A549 treated with DMSO at 1 μM for 4 hours (cell line): Measurements from ENCODE around the gene AGTPBP1. TPM values are rescaled to one million over a fixed set of nuclear protein-coding genes. Genes with fewer than 3 reads are reported as not detected.

Experiments used
- total RNA-seq: library from RNA; stranded (reverse); fragments of 200-300 nt; extraction: Qiagen RNA extraction; gene quantifications from 5 replicates; pipeline ENCODE4 v1.2.3, GENCODE V29; 2022; ENCODE audit warnings: low read depth

AGTPBP1 gene, protein sequence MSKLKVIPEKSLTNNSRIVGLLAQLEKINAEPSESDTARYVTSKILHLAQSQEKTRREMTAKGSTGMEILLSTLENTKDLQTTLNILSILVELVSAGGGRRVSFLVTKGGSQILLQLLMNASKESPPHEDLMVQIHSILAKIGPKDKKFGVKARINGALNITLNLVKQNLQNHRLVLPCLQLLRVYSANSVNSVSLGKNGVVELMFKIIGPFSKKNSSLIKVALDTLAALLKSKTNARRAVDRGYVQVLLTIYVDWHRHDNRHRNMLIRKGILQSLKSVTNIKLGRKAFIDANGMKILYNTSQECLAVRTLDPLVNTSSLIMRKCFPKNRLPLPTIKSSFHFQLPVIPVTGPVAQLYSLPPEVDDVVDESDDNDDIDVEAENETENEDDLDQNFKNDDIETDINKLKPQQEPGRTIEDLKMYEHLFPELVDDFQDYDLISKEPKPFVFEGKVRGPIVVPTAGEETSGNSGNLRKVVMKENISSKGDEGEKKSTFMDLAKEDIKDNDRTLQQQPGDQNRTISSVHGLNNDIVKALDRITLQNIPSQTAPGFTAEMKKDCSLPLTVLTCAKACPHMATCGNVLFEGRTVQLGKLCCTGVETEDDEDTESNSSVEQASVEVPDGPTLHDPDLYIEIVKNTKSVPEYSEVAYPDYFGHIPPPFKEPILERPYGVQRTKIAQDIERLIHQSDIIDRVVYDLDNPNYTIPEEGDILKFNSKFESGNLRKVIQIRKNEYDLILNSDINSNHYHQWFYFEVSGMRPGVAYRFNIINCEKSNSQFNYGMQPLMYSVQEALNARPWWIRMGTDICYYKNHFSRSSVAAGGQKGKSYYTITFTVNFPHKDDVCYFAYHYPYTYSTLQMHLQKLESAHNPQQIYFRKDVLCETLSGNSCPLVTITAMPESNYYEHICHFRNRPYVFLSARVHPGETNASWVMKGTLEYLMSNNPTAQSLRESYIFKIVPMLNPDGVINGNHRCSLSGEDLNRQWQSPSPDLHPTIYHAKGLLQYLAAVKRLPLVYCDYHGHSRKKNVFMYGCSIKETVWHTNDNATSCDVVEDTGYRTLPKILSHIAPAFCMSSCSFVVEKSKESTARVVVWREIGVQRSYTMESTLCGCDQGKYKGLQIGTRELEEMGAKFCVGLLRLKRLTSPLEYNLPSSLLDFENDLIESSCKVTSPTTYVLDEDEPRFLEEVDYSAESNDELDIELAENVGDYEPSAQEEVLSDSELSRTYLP
- total RNA-seq, result 7.4 to 9.3 TPM (median 8.3 TPM) in 5 replicates

DNA sequence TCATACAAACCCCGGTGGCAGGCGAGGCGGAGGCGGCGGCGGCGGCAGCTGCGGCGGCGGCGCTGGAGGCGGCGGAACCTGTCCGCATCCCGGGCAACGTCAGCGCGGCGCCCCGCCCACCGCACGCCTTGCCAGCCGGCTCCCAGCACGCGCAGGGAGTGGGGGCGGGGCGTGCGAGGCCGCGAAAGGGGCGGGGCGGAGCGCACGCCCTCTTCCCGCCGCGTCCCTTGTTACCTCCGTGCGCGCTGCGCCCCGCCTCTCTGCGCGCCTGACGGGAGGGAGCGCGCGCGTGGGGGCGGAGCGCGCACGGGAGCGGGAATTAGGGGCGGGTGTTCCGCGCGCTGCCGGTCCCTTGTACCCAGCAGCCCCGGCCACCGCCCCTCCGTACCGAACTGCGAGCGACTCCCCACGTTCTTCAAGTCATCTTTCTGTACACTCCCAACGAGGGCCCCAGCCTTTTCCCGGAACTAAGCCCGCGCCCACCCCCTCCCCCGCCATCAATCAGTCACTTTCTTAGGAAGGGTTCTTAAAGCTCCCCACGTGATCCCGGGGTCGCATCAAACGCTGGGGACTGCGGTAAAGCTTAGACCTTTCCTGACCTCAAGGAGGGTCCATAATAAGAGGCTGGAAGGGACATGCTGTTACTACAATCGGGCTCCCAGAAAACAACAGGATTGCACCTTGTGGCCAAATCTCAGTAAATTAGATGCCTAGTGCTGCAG, at the start of gene AGTPBP1:
AGTPBP1 (minus strand) TSS at position 80 of the 722 bp plus-strand sequence. CDS start 29,421 bp downstream, outside the sequence.

Other genes with a start within 250 kb of the AGTPBP1 start
- gene NAA35, start 199.2 kb upstream of the AGTPBP1 start, total RNA-seq, result 25.5 to 29.9 TPM (median 28.3 TPM) in 5 replicates